Cardiac muscle cell (in vitro differentiated cells and primary cell): Measurements from ENCODE around the gene LAMP1. TPM values are rescaled to one million over a fixed set of nuclear protein-coding genes. Genes with fewer than 3 reads are reported as not detected.
A peak's percentile ranks its signal among the peaks of the same experiment; 100 is the strongest.

ENCODE experiments used
- DNase-seq, 2 donors: peaks; one replicate each; pipeline versions ENCODE4 v3.0.0 to v3.0.0-alpha.2; 2010 to 2017; ENCODE audit warnings: low read depth in 1 of 2, low spot score in 1 of 2
- H3K27ac ChIP-seq: fragments of 200-600 bp; sonication (generic); 2 replicates; pipeline ENCODE4 v1.5.1; 2016
- H3K27me3 ChIP-seq: fragments of 200-600 bp; sonication (generic); 2 replicates; pipeline ENCODE4 v1.6.0; 2016; ENCODE audit warnings: control low read depth
- H3K36me3 ChIP-seq: fragments of 200-600 bp; sonication (generic); 2 replicates; pipeline ENCODE4 v1.5.1; 2016; ENCODE audit warnings: control low read depth
- H3K4me1 ChIP-seq: fragments of 200-600 bp; sonication (generic); 2 replicates; pipeline ENCODE4 v1.8.1; 2017; ENCODE audit warnings: low read depth, mild to moderate bottlenecking, mixed run types
- H3K4me3 ChIP-seq: fragments of 200-600 bp; sonication (generic); 2 replicates; pipeline ENCODE4 v1.5.1; 2016; ENCODE audit warnings: mild to moderate bottlenecking
- H3K9me3 ChIP-seq: fragments of 200-600 bp; sonication (generic); 2 replicates; pipeline ENCODE4 v1.5.1; 2017; ENCODE audit warnings: low read depth, mild to moderate bottlenecking, control low read depth
- CTCF ChIP-seq: IDR thresholded peaks from 2 replicates; pipeline ENCODE4 v1.5.1; 2012; ENCODE audit warnings: low read depth, mild to moderate bottlenecking, low read length
- polyA plus RNA-seq: library from polyadenylated mRNA; unstranded; fragments of >200 nt; fragmentation: Nextera tagmentation; extraction: Ambion mirVana; gene quantifications from 2 replicates; pipeline ENCODE4 v1.2.1, GENCODE V29; 2016
- total RNA-seq: library from RNA; depleted of rRNA; stranded (reverse); fragments of >200 nt; gene quantifications from 2 replicates; pipeline ENCODE4 v1.2.3, GENCODE V29; 2016

The LAMP1 gene
- total and polyA plus RNA-seq, 2 experiments from 2014 or later: 43.8 to 83.7 TPM

- TF ChIP-seq CTCF: no peak
These were observed 30.3 kb downstream of the LAMP1 start for GRCh38 chr13:113327391-113327765.

GRCh38 chr13:113327766-113328471 is 30.9 kb downstream of the LAMP1 start:
- Histone ChIP-seq H3K4me1 (no peaks in the 10 kb centered on the region), H3K27ac (peak overlapping the region; percentile 51)
- DNase-seq: no peak

More at GRCh38 chr13:113327391-113327765, 30.3 kb downstream of the LAMP1 start:
- DNase-seq: no peak
- Histone ChIP-seq H3K36me3 (peaks cover 11% of the 10 kb centered on the region), H3K27ac (peak overlapping the region; percentile 51), H3K27me3 (no peaks in the 10 kb centered on the region), H3K4me3 (no peak overlapping the region), H3K4me1 (no peaks in the 10 kb centered on the region), H3K9me3 (no peaks in the 10 kb centered on the region)

GRCh38 chr13:113328851-113329250 is 31.8 kb downstream of the LAMP1 start:
- H3K9me3 ChIP-seq: no peaks in the 10 kb centered on the region
- no peaks in the 10 kb centered on the region for H3K4me1 ChIP-seq
- H3K27me3 ChIP-seq: no peaks in the 10 kb centered on the region
- no peak for TF ChIP-seq CTCF
- peaks cover 7% of the 10 kb centered on the region for H3K36me3 ChIP-seq
- H3K4me3 ChIP-seq: no peak overlapping the region
- H3K27ac ChIP-seq: no peak overlapping the region
- DNase-seq: no peak

More at GRCh38 chr13:113327766-113328471, 30.9 kb downstream of the LAMP1 start:
- peaks cover 11% of the 10 kb centered on the region for H3K36me3 ChIP-seq
- H3K9me3 ChIP-seq: no peaks in the 10 kb centered on the region
- TF ChIP-seq CTCF: no peak
- no peak overlapping the region for H3K4me3 ChIP-seq
- no peaks in the 10 kb centered on the region for H3K27me3 ChIP-seq

- no peaks in the 10 kb centered on the region for H3K27me3 ChIP-seq
- H3K4me1 ChIP-seq: no peaks in the 10 kb centered on the region
- TF ChIP-seq CTCF: no peak
- no peak for DNase-seq
- no peak overlapping the region for H3K4me3 ChIP-seq
- H3K36me3 ChIP-seq: no peaks in the 10 kb centered on the region
- H3K9me3 ChIP-seq: no peaks in the 10 kb centered on the region
- no peak overlapping the region for H3K27ac ChIP-seq
These were observed 32.7 kb downstream of the LAMP1 start for GRCh38 chr13:113329656-113330312.

- TF ChIP-seq CTCF: no peak
- Histone ChIP-seq H3K4me1 (no peaks in the 10 kb centered on the region), H3K36me3 (no peaks in the 10 kb centered on the region), H3K27ac (no peak overlapping the region), H3K4me3 (no peak overlapping the region), H3K9me3 (no peaks in the 10 kb centered on the region), H3K27me3 (no peaks in the 10 kb centered on the region)
- DNase-seq: no peak
These were observed 35.6 kb downstream of the LAMP1 start for GRCh38 chr13:113332615-113333014.
